Measurements from ENCODE around the gene ZNF667. TPM values are rescaled to one million over a fixed set of nuclear protein-coding genes. Genes with fewer than 3 reads are reported as not detected.

The ZNF667 gene
- total RNA-seq, 1 donor from 2014 or later, result 5.6 TPM

GRCh38 chr19:56403261-56403660, 73.9 kb downstream of the ZNF667 start:
- DNase-seq, result no peak
- Histone ChIP-seq H3K36me3 (peaks cover 43% of the 10 kb centered on the region), H3K27me3 (ENCODE audit: low read depth) (no peaks in the 10 kb centered on the region), H3K4me1 (peaks cover 24% of the 10 kb centered on the region), H3K4me3 (peak overlapping the region; percentile 79), H3K27ac (replicated peaks) (peak overlapping the region; percentile 98), H3K9me3 (replicated peaks) (peaks cover 57% of the 10 kb centered on the region)
- TF ChIP-seq CTCF (IDR thresholded peaks at IDR 0.05; ENCODE audit: borderline replicate concordance), result no peak
- intact Hi-C loops (cut with micrococcal nuclease), result no loop called here

DNA sequence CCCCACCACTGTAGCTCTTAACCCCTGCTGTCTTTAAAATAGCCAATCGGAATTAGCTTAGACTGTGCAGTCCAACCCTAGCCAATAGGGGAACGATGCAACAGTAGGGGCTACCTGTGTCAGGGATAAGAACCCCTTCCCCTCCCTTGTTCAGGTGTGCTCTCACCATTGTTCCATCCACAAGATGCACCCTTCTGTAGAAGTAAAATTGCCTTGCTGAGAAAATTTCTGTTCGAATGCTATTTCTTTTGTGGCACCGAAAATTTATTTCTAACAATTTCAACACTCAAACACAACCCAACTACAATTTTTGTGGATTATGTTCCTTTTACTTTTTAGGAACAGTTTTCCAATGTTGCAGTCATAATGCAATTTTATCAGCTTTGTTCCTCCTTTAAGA, 76.7 kb downstream of the ZNF667 start:
- Histone ChIP-seq H3K27me3 (ENCODE audit: low read depth) (no peaks in the 10 kb centered on the region), H3K9me3 (replicated peaks) (peaks cover 33% of the 10 kb centered on the region), H3K4me3 (no peak overlapping the region), H3K27ac (replicated peaks) (no peak overlapping the region), H3K4me1 (peaks cover 24% of the 10 kb centered on the region), H3K36me3 (peaks cover 37% of the 10 kb centered on the region)
- intact Hi-C loops (cut with micrococcal nuclease), result no loop called here
- TF ChIP-seq CTCF (IDR thresholded peaks at IDR 0.05; ENCODE audit: borderline replicate concordance), result no peak
- no peak for DNase-seq

- intact Hi-C loops (cut with micrococcal nuclease), result no loop called here
- H3K4me1 ChIP-seq, result peaks cover 13% of the 10 kb centered on the region
- H3K27me3 ChIP-seq (ENCODE audit: low read depth), result no peaks in the 10 kb centered on the region
- H3K9me3 ChIP-seq (replicated peaks), result peaks cover 36% of the 10 kb centered on the region
- TF ChIP-seq CTCF (IDR thresholded peaks at IDR 0.05; ENCODE audit: borderline replicate concordance), result no peak
- H3K36me3 ChIP-seq, result peaks cover 37% of the 10 kb centered on the region
- H3K4me3 ChIP-seq, result no peak overlapping the region
- no peak overlapping the region for H3K27ac ChIP-seq (replicated peaks)
- no peak for DNase-seq
Measured at GRCh38 chr19:56398809-56399208, 78.3 kb downstream of the ZNF667 start.

DNA sequence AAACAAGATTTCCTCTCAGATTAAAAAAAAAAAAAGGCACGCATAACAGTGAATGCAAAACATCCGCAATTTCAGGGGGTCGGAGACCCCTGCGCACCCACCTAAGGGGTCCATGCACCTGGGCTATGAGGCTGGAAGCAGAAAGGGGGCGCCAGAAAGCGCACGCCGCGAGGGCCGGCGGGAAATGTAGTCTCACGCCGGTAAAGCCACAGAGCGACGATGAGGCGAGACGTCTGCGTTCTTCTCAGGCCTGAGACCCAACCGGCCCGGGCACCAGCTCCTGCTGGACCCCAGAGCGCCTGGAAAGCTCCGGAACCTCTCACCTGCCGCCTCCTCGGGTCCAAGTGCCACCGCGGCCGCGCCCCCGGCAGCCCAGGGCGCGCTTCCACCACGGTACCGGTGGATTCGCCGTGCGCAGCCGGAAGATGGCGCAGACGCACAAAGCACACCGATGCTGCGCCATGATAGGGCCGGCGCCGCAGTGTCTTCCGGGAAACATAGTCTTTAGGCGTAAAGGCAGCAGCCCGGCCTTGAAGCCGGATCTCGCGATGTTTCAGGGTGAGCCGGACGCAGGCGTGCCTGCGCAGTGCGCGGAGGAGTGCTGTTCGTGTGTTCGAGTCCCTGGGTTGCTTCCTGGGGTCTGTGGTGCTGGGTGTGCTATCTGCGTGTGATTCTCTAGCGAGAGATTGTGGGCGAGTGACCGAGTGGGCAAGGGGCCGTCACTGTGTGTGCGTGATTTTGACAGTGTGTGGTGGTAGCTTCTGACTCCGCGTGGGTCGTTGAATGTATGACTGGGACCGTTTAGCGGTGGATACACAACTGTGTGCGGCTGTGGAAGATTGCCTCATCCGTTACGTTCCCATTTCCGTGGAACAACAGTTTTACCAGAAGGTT, 83.8 kb downstream of the ZNF667 start, which contains the start of gene ZNF582:
Gene ZNF582 (minus strand): TSS at position 416 of the 894 bp plus-strand sequence. CDS start 1,782 bp downstream, outside the sequence.
- H3K9me3 ChIP-seq (replicated peaks), result peaks cover 7% of the 10 kb centered on the region
- peak within 1 kb of the TSS; percentile 97 for H3K27ac ChIP-seq (replicated peaks)
- intact Hi-C loops (cut with micrococcal nuclease), result no loop called here
- peaks cover 21% of the 10 kb centered on the region for H3K4me1 ChIP-seq
- H3K36me3 ChIP-seq, result peaks cover 48% of the 10 kb centered on the region
- TF ChIP-seq CTCF (IDR thresholded peaks at IDR 0.05; ENCODE audit: borderline replicate concordance), result peak; percentile 89
- peak; percentile 96 for DNase-seq
- peak within 1 kb of the TSS; percentile 78 for H3K4me3 ChIP-seq
- H3K27me3 ChIP-seq (ENCODE audit: low read depth), result no peaks in the 10 kb centered on the region

Other genes with a start within 250 kb of the ZNF667 start
- 0.55 TPM for gene EDDM13, start 204.6 kb downstream of the ZNF667 start, total RNA-seq
- gene ZSCAN5A, start 162.5 kb downstream of the ZNF667 start, total RNA-seq, result 16.7 TPM
- gene ZNF582, start 83.8 kb downstream of the ZNF667 start, total RNA-seq, result 4.4 TPM
- gene ZNF583, start 73.0 kb downstream of the ZNF667 start, total RNA-seq, result 7.0 TPM
- 6.9 TPM for gene ZNF471, start 30.5 kb upstream of the ZNF667 start, total RNA-seq
- gene ZFP28, start 61.6 kb upstream of the ZNF667 start, total RNA-seq, result 6.0 TPM
- 4.3 TPM for gene ZNF470, start 90.1 kb upstream of the ZNF667 start, total RNA-seq
- gene ZNF71, start 118.0 kb upstream of the ZNF667 start, total RNA-seq, result 5.8 TPM
- gene SMIM17, start 165.8 kb upstream of the ZNF667 start, total RNA-seq, result not detected
- gene ZNF835, start 194.4 kb upstream of the ZNF667 start, total RNA-seq, result 4.9 TPM